NOMO-1 (cell line): ENCODE data around the gene SPEN.

Experiments
- DNase-seq, 2 experiments: peaks; one replicate each; lab custom pipeline; 2025; ENCODE audit not compliant: unreplicated experiment in 2 of 2; lab: John Stamatoyannopoulos, UW

SPEN gene

GRCh38 chr1:15957221-15958095, 110.0 kb downstream of the SPEN start:
- DNase-seq = no peak

- no peak for DNase-seq
Measured at GRCh38 chr1:15958111-15958510, 110.6 kb downstream of the SPEN start.

- no peak for DNase-seq
Measured at GRCh38 chr1:15958793-15959192, 111.3 kb downstream of the SPEN start.

- no peak for DNase-seq
Measured at GRCh38 chr1:15959424-15959823, 111.9 kb downstream of the SPEN start.

- DNase-seq = no peak
Measured at GRCh38 chr1:15959827-15960446, 112.4 kb downstream of the SPEN start.

- no peak for DNase-seq
Measured at GRCh38 chr1:15960808-15961207, 113.3 kb downstream of the SPEN start.

- no peak for DNase-seq
Measured at GRCh38 chr1:15961492-15961891, 114.0 kb downstream of the SPEN start.

GRCh38 chr1:15962176-15962575, 114.7 kb downstream of the SPEN start:
- DNase-seq = no peak

GRCh38 chr1:15962671-15963362, 115.3 kb downstream of the SPEN start:
- DNase-seq = no peak

- DNase-seq = no peak
Measured at GRCh38 chr1:15963363-15963967, 116.0 kb downstream of the SPEN start.

- peak in 1 of 2 experiments; percentile 26 for DNase-seq
Measured at GRCh38 chr1:15963968-15964648, 116.6 kb downstream of the SPEN start.

- DNase-seq = no peak
Measured at GRCh38 chr1:15965228-15965767, 117.8 kb downstream of the SPEN start.

GRCh38 chr1:15966081-15966955, 118.8 kb downstream of the SPEN start:
- peak; percentile 28 to 55 for DNase-seq

- no peak for DNase-seq
Measured at GRCh38 chr1:15966956-15967344, 119.4 kb downstream of the SPEN start.

GRCh38 chr1:15968172-15968571, 120.7 kb downstream of the SPEN start:
- DNase-seq = no peak

- DNase-seq = no peak
Measured at GRCh38 chr1:15969321-15969880, 121.9 kb downstream of the SPEN start.

- no peak for DNase-seq
Measured at GRCh38 chr1:15970911-15971310, 123.4 kb downstream of the SPEN start.

- DNase-seq = no peak
Measured at GRCh38 chr1:15972409-15972808, 124.9 kb downstream of the SPEN start.

- no peak for DNase-seq
Measured at GRCh38 chr1:15973772-15974171, 126.3 kb downstream of the SPEN start.
